DOHH2 (cell line): ENCODE results near the gene ADAMTS13.

Experiments used
- H3F3A ChIP-seq: fragments of 200-600 bp; sonication (generic), shearing (Covaris generic); 2 replicates; pipeline ENCODE4 v1.6.0; 2016; ENCODE audit warnings: antibody characterized with exemption, mild to moderate bottlenecking; ENCODE audit not compliant: control insufficient read depth, insufficient read depth
- H3K27ac ChIP-seq: fragments of 200-600 bp; sonication (generic); 2 replicates; pipeline ENCODE4 v1.5.1; 2014; ENCODE audit warnings: low read depth, mild to moderate bottlenecking, low read length, moderate library complexity
- H3K27me3 ChIP-seq: fragments of 200-600 bp; sonication (generic); 2 replicates; pipeline ENCODE4 v1.6.1; 2014; ENCODE audit warnings: mild to moderate bottlenecking, low read length, mixed read lengths; ENCODE audit not compliant: control insufficient read depth
- H3K36me3 ChIP-seq: fragments of 200-600 bp; sonication (generic); 2 replicates; pipeline ENCODE4 v1.6.1; 2014; ENCODE audit warnings: mild to moderate bottlenecking, low read length, moderate library complexity, mixed read lengths; ENCODE audit not compliant: control insufficient read depth
- H3K4me1 ChIP-seq: fragments of 200-600 bp; sonication (generic); 2 replicates; pipeline ENCODE4 v1.6.1; 2014; ENCODE audit warnings: mild to moderate bottlenecking, low read length, mixed read lengths; ENCODE audit not compliant: control insufficient read depth
- H3K4me2 ChIP-seq: fragments of 200-600 bp; sonication (generic); 2 replicates; pipeline ENCODE4 v1.6.0; 2014; ENCODE audit warnings: mild to moderate bottlenecking, low read length, moderate library complexity
- H3K4me3 ChIP-seq: fragments of 200-600 bp; sonication (generic); 2 replicates; pipeline ENCODE4 v1.5.1; 2014; ENCODE audit warnings: mild to moderate bottlenecking, low read length, mixed read lengths
- H3K79me2 ChIP-seq: fragments of 200-600 bp; sonication (generic); 2 replicates; pipeline ENCODE4 v1.6.1; 2014; ENCODE audit warnings: mild to moderate bottlenecking, low read length, mixed read lengths; ENCODE audit not compliant: control insufficient read depth
- H3K9me2 ChIP-seq: fragments of 200-600 bp; sonication (generic); replicated peaks from 2 replicates; pipeline ENCODE4 v1.6.1; 2014; ENCODE audit warnings: mild to moderate bottlenecking, low read length, mixed read lengths; ENCODE audit not compliant: control insufficient read depth
- H3K9me3 ChIP-seq: fragments of 200-600 bp; sonication (generic); 2 replicates; pipeline ENCODE4 v1.6.1; 2014; ENCODE audit warnings: antibody characterized with exemption, low read length, mixed read lengths; ENCODE audit not compliant: control insufficient read depth, insufficient read depth
- H4K20me1 ChIP-seq: fragments of 200-600 bp; sonication (generic); 2 replicates; pipeline ENCODE4 v1.6.0; 2014; ENCODE audit warnings: low read depth, mild to moderate bottlenecking, antibody characterized with exemption, low read length, moderate library complexity; ENCODE audit not compliant: control insufficient read depth, insufficient read depth
- EZH2phosphoT487 ChIP-seq: fragments of 200-600 bp; sonication (generic); IDR thresholded peaks from 2 replicates; pipeline ENCODE4 v1.6.1; 2017; ENCODE audit warnings: borderline replicate concordance, mild to moderate bottlenecking, antibody characterized with exemption, low read length, moderate library complexity, mixed read lengths
- TF ChIP-seq, protein P1 (sequence below): fragments of 200-600 bp; sonication (generic); IDR thresholded peaks from one replicate; pipeline ENCODE4 v1.5.1; 2014; ENCODE audit warnings: antibody characterized with exemption, mild to moderate bottlenecking, low read depth, low read length; ENCODE audit not compliant: poor library complexity, severe bottlenecking

The ADAMTS13 gene

DNA sequence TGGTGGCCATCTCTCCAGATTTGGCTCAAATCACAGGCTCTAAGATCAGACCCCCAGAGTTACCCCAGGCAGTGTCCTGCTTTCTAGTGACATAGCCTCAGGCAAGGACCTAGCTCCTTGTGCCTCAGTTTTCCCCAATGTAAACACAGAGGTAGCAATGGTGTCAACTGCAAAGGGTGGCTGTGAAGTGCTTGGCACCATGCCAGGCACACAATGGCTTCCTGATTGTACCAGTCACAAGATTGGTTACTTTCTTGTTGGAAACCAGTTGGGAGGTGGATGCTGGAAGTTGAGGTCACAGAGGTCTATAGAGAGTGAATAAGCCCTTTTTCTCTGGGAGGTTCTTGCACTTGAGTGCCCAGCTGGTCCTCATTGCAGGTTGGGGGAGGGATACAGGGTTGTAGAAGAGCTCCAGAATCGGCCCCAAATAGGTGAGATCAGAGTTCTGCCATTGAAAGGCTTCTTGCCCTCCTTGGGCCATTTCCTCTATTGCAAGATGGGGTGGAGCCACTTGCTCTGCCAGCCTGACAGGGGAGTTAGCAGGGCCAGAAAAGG, 43.7 kb upstream of the ADAMTS13 start:
- H3K9me2 ChIP-seq: no peaks in the 10 kb centered on the region
- H3K27me3 ChIP-seq: peaks cover 5% of the 10 kb centered on the region; the same call in 1 of the 2 replicates
- peaks cover 24% of the 10 kb centered on the region for H3K79me2 ChIP-seq
- no peak for TF ChIP-seq EZH2phosphoT487
- TF ChIP-seq, protein P1, sequence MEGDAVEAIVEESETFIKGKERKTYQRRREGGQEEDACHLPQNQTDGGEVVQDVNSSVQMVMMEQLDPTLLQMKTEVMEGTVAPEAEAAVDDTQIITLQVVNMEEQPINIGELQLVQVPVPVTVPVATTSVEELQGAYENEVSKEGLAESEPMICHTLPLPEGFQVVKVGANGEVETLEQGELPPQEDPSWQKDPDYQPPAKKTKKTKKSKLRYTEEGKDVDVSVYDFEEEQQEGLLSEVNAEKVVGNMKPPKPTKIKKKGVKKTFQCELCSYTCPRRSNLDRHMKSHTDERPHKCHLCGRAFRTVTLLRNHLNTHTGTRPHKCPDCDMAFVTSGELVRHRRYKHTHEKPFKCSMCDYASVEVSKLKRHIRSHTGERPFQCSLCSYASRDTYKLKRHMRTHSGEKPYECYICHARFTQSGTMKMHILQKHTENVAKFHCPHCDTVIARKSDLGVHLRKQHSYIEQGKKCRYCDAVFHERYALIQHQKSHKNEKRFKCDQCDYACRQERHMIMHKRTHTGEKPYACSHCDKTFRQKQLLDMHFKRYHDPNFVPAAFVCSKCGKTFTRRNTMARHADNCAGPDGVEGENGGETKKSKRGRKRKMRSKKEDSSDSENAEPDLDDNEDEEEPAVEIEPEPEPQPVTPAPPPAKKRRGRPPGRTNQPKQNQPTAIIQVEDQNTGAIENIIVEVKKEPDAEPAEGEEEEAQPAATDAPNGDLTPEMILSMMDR: no peak
- H4K20me1 ChIP-seq: peaks cover 6% of the 10 kb centered on the region; the same call in 1 of the 2 replicates
- no peak overlapping the region for H3K4me3 ChIP-seq
- peaks cover 9% of the 10 kb centered on the region for H3K36me3 ChIP-seq
- H3K4me1 ChIP-seq: peaks cover 23% of the 10 kb centered on the region
- no peaks in the 10 kb centered on the region for H3F3A ChIP-seq
- no peak overlapping the region for H3K27ac ChIP-seq
- H3K9me3 ChIP-seq: peaks cover 10% of the 10 kb centered on the region; the same call in 1 of the 2 replicates
- no peak overlapping the region for H3K4me2 ChIP-seq

DNA sequence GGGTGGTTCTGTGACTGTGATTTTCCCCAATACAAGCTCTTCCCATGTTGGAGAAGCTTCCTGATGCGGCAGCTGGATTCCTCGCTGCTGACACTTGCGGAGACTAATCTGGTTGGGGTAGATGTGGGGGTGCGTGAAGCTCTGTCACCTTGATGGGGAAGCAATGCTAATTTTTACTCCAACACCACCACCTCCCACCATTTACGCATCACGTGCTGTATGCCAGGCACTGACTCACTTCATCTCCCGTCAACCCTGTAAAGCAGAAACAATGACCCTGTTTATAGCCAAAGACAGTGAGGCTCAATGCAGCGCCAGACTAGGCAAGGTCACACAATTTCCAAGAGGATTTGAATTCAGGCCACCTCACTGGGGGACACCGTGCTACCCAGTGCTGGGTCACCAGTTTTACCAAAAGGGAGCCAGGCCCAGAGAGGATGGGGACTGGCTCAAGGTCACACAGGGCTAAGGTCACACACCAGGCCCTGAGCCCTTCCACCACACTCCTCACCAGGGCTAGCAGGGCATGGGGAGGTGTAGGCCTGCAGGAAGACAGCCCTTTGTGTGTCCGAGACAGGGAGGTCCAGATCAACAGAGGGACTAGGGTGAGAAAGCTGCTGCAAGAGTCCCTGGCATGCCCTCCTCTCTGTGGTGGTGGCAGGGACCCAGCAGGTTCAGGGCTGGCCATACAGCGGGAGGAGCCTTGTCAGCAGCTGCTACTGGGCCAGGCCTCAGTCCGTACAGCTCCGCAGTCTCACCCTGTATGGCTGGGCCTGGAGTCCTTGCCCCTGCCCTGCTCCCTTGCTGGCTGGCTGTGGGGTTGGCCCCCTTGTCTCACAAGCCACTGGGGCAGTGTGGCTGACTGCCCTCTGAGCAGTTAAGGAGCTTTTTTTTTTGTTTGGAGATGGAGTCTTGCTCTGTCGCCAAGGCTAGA, 42.7 kb upstream of the ADAMTS13 start:
- H3K36me3 ChIP-seq: peaks cover 4% of the 10 kb centered on the region; the same call in 1 of the 2 replicates
- peaks cover 6% of the 10 kb centered on the region; the same call in 1 of the 2 replicates for H4K20me1 ChIP-seq
- no peaks in the 10 kb centered on the region for H3F3A ChIP-seq
- peaks cover 10% of the 10 kb centered on the region; the same call in 1 of the 2 replicates for H3K9me3 ChIP-seq
- H3K27ac ChIP-seq: no peak overlapping the region
- H3K4me2 ChIP-seq: no peak overlapping the region
- no peaks in the 10 kb centered on the region for H3K9me2 ChIP-seq
- peaks cover 5% of the 10 kb centered on the region; the same call in 1 of the 2 replicates for H3K27me3 ChIP-seq
- peaks cover 18% of the 10 kb centered on the region for H3K4me1 ChIP-seq
- H3K4me3 ChIP-seq: no peak overlapping the region
- TF ChIP-seq, protein P1: no peak
- TF ChIP-seq EZH2phosphoT487: no peak
- peaks cover 15% of the 10 kb centered on the region for H3K79me2 ChIP-seq

DNA sequence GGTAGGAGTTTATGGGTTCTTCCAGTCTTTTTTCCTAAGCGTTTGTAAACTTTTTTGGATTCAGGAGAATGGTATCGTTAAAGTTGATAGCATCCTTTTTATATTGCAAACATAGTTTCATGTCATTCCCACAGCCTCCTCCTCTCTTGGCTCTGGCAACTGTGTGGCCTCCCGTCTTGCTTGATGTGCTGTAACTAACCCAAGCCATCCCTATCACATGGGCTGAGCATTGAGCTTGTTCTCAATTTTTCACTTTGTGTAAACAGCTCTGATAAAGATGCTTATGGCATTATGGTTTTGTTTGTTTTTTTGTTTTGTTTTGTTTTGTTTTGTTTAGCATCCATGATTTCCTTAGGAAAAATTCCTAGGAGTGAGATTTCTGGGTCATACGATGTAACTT, 41.4 kb upstream of the ADAMTS13 start:
- TF ChIP-seq, protein P1: no peak
- TF ChIP-seq EZH2phosphoT487: no peak
- peaks cover 5% of the 10 kb centered on the region; the same call in 1 of the 2 replicates for H3K27me3 ChIP-seq
- H3K4me1 ChIP-seq: peaks cover 15% of the 10 kb centered on the region
- no peak overlapping the region for H3K27ac ChIP-seq
- peaks cover 10% of the 10 kb centered on the region; the same call in 1 of the 2 replicates for H3K9me3 ChIP-seq
- H3F3A ChIP-seq: no peaks in the 10 kb centered on the region
- peaks cover under 1% of the 10 kb centered on the region; the same call in 1 of the 2 replicates for H3K36me3 ChIP-seq
- H3K4me3 ChIP-seq: no peak overlapping the region
- no peak overlapping the region for H3K4me2 ChIP-seq
- peaks cover 1% of the 10 kb centered on the region for H3K79me2 ChIP-seq
- H3K9me2 ChIP-seq: no peaks in the 10 kb centered on the region
- no peaks in the 10 kb centered on the region for H4K20me1 ChIP-seq
